ENCODE data around the gene RNF213.
"Not testable (repeated sequence)": the region's sequence is repeated elsewhere in the genome, so short reads cannot be mapped to it uniquely, and the experiment has no call there.

RNF213 gene

DNA sequence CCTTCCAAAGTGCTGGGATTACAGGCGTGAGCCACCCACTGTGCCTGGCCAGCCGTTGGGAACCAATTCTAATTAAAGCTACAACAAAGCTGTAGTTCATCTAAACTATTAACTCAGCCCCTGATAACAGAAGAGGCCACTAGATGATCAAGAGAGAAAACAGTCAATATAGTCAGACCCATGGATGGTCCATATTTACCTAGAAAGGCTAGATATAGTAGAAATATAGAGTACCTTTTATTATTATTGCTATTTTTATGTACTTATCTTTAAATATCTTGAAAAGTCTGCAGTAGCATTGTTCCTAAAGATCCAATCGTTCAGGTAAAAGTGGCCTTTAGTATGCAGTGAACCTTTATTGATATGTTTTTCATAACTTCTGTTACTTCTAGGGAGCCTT, 43.2 kb downstream of the RNF213 start:
- TF ChIP-seq, protein P1, sequence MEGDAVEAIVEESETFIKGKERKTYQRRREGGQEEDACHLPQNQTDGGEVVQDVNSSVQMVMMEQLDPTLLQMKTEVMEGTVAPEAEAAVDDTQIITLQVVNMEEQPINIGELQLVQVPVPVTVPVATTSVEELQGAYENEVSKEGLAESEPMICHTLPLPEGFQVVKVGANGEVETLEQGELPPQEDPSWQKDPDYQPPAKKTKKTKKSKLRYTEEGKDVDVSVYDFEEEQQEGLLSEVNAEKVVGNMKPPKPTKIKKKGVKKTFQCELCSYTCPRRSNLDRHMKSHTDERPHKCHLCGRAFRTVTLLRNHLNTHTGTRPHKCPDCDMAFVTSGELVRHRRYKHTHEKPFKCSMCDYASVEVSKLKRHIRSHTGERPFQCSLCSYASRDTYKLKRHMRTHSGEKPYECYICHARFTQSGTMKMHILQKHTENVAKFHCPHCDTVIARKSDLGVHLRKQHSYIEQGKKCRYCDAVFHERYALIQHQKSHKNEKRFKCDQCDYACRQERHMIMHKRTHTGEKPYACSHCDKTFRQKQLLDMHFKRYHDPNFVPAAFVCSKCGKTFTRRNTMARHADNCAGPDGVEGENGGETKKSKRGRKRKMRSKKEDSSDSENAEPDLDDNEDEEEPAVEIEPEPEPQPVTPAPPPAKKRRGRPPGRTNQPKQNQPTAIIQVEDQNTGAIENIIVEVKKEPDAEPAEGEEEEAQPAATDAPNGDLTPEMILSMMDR (IDR thresholded peaks at IDR 0.05; ENCODE audit: borderline replicate concordance, insufficient read depth, low read depth, low read length), result no peak

DNA sequence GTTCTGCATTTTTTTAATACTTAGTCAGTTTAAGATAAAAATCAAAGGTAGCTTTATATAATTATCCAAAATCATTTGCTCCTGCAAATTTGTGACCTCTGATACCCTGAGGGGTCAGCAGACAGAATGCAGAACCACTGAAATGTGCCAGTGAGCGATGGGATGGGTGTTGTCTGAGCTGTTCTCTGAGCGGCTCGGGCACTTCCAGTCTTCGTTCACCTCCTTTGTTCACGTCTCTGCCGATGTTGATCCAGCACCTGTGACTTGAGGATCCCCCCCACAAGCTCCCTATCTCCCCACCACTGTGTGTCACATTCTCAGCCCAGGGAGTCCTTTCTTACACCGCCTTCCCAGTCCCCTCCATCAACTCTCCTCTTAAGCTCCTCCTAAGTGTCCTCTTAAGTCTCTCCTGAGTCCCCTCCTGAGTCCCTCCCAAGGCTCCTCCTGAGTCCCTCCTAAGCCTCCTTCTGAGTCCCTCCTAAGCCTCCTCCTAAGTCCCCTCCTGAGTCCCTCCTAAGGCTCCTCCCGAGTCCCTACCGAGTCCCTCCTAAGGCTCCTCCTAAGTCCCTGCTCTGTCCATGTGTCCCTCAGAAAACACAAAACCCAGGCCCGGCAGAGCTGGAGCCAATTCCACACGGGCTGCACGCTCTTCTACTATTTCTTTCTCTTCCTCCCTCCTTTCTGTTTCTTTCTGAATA, 47.5 kb downstream of the RNF213 start:
- TF ChIP-seq, protein P1 (IDR thresholded peaks at IDR 0.05; ENCODE audit: borderline replicate concordance, insufficient read depth, low read depth, low read length), result no peak
- no peak overlapping the region for H3K4me3 ChIP-seq (ENCODE audit: low read depth, low read length)

More for the DNA sequence above, 43.2 kb downstream of the RNF213 start:
- no peak overlapping the region for H3K4me3 ChIP-seq (ENCODE audit: low read depth, low read length)

DNA sequence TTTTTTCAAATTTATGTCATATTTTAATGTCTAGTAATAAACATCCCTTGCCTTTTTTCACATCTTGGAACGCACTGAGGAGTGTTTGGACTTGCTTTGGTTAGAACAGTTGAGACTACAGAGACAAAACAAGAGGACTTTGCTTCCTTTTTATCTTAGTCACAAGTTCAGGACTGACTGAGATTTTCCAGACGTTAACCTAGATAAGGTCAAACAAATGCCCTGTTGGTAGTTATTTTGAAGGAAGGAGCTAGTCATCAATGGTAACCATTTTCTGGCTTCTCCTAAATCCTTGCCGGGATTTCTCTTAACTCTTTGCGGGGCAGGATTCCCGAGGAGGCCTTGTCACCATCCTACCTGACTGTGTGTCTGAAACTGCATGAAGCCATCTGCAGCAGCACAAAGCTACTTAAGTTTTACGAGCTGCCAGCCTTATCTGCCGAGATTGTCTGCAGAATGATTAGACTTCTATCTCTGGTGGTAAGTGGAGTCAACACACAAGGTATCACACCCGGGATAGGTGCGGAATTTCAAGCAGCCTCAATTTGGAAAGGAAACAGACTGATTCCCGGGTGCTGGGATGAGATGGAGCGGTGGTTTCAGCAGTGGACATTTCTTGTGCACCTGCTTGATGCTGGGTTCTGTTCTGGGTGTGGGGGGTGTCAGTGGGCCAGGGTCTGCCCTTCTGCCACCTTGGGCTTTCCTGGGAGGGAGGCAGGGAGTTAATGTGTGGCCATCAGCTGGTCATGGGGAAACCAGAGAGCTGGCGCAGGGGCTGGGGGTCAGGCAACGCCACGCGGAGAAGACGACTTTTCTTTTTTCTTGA, 48.3 kb downstream of the RNF213 start:
- H3K4me3 ChIP-seq (ENCODE audit: low read depth, low read length), result no peak overlapping the region
- TF ChIP-seq, protein P1 (IDR thresholded peaks at IDR 0.05; ENCODE audit: borderline replicate concordance, insufficient read depth, low read depth, low read length), result no peak

DNA sequence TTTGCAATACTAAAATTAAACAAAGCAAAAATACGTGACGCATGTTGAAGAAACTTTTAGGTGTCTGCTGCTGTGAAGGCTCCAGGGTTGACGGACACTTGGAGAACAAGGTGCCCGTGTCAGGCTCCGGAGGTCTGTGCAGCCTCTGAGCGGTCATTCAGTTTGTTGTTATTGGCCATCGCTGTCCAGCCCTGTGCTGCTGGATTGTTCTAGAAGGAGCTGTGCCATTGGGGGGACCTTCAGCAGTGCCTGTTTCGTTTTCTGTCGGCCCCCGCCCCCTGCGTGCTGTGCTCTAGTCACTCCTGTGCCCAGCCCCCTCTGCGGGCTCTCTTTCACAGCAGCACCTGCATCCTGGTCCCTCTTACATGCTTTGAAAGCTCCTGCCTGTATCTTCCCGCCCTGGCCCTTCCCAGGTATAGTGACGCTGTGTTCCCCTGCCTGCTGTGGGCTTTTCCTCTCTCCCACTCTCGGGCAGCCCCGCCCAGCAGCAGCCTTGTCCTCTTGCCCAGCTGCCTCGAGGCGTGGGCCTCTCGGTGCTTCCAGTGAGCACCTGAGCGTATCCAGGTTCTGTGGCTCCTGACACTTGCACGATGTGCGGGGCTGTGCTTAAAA, 50.7 kb downstream of the RNF213 start:
- TF ChIP-seq, protein P1 (IDR thresholded peaks at IDR 0.05; ENCODE audit: borderline replicate concordance, insufficient read depth, low read depth, low read length), result no peak
- H3K4me3 ChIP-seq (ENCODE audit: low read depth, low read length), result no peak overlapping the region

DNA sequence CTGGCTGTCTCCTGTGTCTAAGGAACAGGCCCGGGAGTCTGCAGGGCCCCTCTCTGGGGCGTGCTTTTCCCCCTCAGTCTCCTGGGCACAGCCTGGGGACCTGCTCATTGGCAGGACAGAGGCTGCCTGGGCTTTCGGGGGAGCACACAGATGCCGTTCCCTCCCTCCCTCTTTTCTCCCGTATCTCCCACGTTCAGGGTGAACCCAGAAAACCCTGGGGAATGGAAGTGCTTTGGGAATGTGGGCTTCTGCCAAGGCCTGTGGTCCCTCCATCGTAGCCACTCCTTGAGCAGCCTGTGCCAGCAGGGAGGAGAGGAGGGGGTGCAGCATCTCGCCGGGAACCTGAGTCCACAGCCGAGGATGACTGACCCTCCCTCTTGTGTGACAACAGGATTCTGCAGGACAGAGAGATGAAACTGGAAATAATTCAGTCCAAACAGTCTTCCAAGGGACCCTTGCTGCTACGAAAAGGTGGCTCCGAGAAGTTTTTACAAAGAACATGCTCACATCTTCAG, 52.0 kb downstream of the RNF213 start:
- TF ChIP-seq, protein P1 (IDR thresholded peaks at IDR 0.05; ENCODE audit: borderline replicate concordance, insufficient read depth, low read depth, low read length), result no peak
- H3K4me3 ChIP-seq (ENCODE audit: low read depth, low read length), result no peak overlapping the region

DNA sequence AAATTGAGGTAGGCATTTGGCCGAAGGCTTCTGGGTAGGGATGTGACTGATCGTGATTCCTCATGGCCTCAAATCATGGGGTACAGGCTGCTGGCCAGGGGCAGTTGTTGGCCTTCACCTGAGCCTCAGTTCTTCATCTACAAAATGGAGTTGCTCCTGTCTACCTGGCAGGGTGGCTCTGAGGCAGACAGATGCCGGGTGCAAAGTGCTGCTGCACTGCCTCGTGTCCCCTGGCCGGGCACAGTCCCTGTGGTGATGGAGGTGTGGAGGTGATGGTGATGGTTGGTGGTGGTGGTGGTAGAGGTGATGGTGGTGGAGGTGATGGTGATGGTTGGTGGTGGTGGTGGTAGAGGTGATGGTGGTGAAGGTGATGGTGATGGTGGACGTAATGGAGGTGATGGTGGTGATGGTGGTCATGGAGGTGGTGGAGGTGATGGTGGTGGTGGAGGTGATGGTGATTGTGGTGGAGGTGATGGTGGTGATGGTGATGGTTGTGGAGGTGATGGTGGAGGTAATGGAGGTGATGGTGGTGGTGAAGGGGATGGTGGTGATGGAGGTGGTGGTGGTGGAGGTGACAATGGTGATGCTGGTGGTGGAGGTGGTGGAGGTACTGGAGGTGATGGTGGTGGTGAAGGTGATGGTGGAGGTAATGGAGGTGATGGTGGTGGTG, 52.6 kb downstream of the RNF213 start:
- TF ChIP-seq, protein P1 (IDR thresholded peaks at IDR 0.05; ENCODE audit: borderline replicate concordance, insufficient read depth, low read depth, low read length), result no peak
- no peak overlapping the region for H3K4me3 ChIP-seq (ENCODE audit: low read depth, low read length)

DNA sequence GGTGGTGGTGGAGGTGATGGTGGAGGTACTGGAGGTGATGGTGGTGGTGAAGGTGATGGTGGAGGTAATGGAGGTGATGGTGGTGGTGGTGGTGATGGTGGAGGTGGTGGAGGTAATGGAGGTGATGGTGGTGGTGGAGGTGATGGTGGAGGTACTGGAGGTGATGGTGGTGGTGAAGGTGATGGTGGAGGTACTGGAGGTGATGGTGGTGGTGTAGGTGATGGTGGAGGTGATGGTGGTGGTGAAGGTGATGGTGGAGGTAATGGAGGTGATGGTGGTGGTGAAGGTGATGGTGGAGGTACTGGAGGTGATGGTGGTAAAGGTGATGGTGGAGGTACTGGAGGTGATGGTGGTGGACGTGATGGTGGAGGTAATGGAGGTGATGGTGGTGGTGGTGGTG, 53.3 kb downstream of the RNF213 start:
- not testable (repeated sequence) for H3K4me3 ChIP-seq (ENCODE audit: low read depth, low read length)

Measured in GM12875 (cell line).